Liver (tissue), 3 donors: ENCODE results near the gene SELENOO.

Experiments
- ATF3 ChIP-seq: IDR thresholded peaks from 2 replicates; pipeline ENCODE4 v1.6.1; 2016; ENCODE audit warnings: antibody characterized with exemption
- CTCF ChIP-seq: fragments of 150-350 bp; IDR thresholded peaks from 2 replicates; pipeline ENCODE4 v1.5.1; 2017; ENCODE audit warnings: improper control_type of control experiment, low read depth, low read length; ENCODE audit not compliant: missing input control
- RAD21 ChIP-seq, 2 donors: IDR thresholded peaks; 2 replicates each; pipeline ENCODE4 v1.6.1; 2016; ENCODE audit warnings: antibody characterized with exemption in 2 of 2, mild to moderate bottlenecking in 2 of 2
- REST ChIP-seq: IDR thresholded peaks from 2 replicates; pipeline ENCODE4 v1.6.1; 2016; ENCODE audit warnings: antibody characterized with exemption, mild to moderate bottlenecking
- RXRA ChIP-seq, 2 donors: IDR thresholded peaks; 2 replicates each; pipeline ENCODE4 v1.6.1; 2017 to 2018; ENCODE audit warnings: antibody characterized with exemption in 2 of 2, mild to moderate bottlenecking in 1 of 2
- SP1 ChIP-seq: IDR thresholded peaks from 2 replicates; pipeline ENCODE4 v1.6.1; 2018; ENCODE audit warnings: antibody characterized with exemption, mild to moderate bottlenecking
- TAF1 ChIP-seq: conservative IDR thresholded peaks from 2 replicates; pipeline ENCODE4 v1.6.1; 2016; ENCODE audit warnings: antibody characterized with exemption, mild to moderate bottlenecking
- YY1 ChIP-seq: IDR thresholded peaks from 2 replicates; pipeline ENCODE4 v1.6.1; 2016; ENCODE audit warnings: antibody characterized with exemption, mild to moderate bottlenecking
- ZBTB33 ChIP-seq: IDR thresholded peaks from 2 replicates; pipeline ENCODE4 v1.6.1; 2016; ENCODE audit warnings: antibody characterized with exemption
- donor health status: healthy.
- donor health status: healthy.

GRCh38 chr22:50201191-50202129 is 649 bp downstream of the SELENOO start:
- TF ChIP-seq CTCF = no peak
- TF ChIP-seq SP1 = no peak
- TF ChIP-seq REST = no peak
- no peak for TF ChIP-seq ATF3
- no peak for TF ChIP-seq RAD21 (IDR thresholded peaks at IDR 0.05)
- TF ChIP-seq RXRA (IDR thresholded peaks at IDR 0.05) = no peak
- no peak for TF ChIP-seq TAF1
- TF ChIP-seq YY1 = no peak
- TF ChIP-seq ZBTB33 = no peak
